Daoy (cell line): ENCODE measurements around the gene PCDHA12. TPM values are rescaled to one million over a fixed set of nuclear protein-coding genes. Genes with fewer than 3 reads are reported as not detected.
"Not testable (repeated sequence)": the region's sequence is repeated elsewhere in the genome, so short reads cannot be mapped to it uniquely, and the experiment has no call there.

Experiments used
- DNase-seq: peaks from one replicate; pipeline ENCODE4 v3.0.0-alpha.2; 2015; ENCODE audit warnings: low read depth
- total RNA-seq: library from RNA; depleted of rRNA; stranded (reverse); fragments of >200 nt; shearing (Covaris generic); gene quantifications from 2 replicates; pipeline ENCODE4 v1.2.3, GENCODE V29; 2014

The PCDHA12 gene
- total RNA-seq, 1 experiment from 2014 or later, result 0.69 TPM

DNA sequence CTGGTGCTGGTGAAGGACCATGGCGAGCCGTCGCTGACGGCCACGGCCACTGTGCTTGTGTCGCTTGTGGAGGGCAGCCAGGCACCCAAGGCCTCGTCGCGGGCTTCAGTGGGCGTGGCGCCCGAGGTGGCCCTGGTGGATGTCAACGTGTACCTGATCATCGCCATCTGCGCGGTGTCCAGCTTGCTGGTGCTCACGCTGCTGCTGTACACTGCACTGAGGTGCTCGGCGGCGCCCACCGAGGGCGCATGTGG is 17.2 kb upstream of the PCDHA12 start:
- DNase-seq, result no peak

DNA sequence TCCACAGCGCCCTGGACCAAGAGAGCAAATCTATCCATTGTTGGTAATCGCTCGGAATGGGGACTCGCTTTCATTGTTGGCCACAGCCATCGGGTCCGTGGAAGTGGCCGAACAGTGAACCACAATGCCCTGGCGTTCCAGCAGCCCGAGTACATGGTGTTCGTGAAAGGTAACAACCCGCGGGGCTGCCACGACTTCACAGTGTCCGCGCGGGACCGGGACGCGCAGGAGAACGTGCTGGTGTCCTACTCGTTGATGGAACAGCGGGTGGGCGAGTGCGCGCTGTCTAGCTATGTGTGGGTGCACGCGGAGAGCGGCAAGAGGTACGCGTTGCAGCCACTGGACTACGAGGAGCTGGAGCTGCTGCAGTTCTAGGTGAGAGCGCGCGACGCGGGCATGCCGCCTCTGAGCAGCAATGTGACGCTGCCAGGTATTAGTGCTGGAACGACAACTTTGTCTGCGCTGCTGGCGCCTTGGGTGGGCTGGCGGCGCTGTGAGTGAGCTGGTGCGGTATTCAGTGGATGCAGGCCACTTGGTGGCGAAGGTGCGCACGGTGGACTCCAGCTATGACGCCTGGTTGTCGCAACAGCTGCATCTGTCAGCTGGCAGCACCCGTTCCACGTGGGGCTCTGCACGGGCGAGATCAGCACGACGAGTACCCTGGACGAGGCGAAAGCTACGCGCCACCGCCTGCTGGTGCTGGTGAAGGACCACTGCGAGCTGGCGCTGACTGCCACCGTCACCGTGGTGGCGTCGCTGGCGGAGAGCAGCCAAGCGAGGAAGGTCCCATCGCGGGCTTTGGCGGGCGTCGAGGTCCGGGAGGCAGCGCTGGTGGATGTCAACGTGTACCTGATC is 12.4 kb upstream of the PCDHA12 start:
- no peak for DNase-seq

GRCh38 chr5:140868721-140869554 is 6.2 kb upstream of the PCDHA12 start, which contains the start of gene PCDHA11:
TSS of gene PCDHA11 (plus strand) at chr5:140868957. CDS start at chr5:140869104, 147 bp downstream.
- peak; percentile 50 for DNase-seq

DNA sequence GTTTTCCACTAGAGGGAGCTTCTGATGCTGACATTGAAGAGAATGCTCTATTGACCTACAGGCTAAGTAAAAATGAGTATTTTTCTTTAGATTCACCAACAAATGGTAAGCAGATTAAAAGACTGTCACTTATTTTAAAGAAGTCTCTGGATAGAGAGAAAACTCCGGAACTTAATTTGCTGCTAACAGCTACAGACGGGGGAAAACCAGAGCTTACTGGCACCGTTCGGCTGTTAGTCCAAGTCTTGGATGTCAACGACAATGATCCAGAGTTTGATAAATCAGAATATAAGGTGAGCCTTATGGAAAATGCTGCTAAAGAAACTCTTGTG is 5.6 kb upstream of the PCDHA12 start:
- no peak for DNase-seq

DNA sequence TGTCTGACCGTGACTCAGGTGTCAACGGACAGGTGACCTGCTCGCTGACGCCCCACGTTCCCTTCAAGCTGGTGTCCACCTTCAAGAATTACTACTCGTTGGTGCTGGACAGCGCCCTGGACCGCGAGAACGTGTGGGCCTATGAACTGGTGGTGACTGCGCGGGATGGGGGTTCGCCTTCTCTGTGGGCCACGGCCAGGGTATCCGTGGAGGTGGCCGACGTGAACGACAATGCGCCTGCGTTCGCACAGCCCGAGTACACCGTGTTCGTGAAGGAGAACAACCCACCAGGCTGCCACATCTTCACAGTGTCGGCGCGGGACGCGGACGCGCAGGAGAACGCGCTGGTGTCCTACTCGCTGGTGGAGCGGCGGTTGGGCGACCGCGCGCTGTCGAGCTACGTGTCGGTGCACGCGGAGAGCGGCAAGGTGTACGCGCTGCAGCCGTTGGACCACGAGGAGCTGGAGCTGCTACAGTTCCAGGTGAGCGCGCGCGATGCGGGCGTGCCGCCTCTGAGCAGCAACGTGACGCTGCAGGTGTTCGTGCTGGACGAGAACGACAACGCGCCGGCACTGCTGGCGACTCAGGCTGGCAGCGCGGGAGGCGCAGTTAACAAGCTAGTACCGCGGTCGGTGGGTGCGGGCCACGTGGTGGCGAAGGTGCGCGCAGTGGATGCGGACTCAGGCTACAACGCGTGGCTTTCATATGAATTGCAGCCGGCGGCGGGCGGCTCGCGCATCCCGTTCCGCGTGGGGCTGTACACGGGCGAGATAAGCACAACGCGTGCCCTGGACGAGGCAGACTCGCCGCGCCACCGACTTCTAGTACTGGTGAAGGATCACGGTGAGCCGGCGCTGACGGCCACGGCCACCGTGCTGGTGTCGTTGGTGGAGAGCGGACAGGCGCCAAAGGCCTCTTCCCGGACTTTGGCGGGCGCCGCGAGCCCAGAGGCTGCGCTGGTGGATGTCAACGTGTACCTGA is 4.6 kb upstream of the PCDHA12 start:
- no peak for DNase-seq

GRCh38 chr5:140876541-140877261 is 1.6 kb downstream of the PCDHA12 start:
- not testable (repeated sequence) for DNase-seq

- DNase-seq, result no peak
Observed at GRCh38 chr5:140877262-140877581, 2.1 kb downstream of the PCDHA12 start.

- no peak for DNase-seq
Observed at GRCh38 chr5:140881889-140882590, 6.9 kb downstream of the PCDHA12 start, which contains the start of gene PCDHA13. TSS of gene PCDHA13 (plus strand) at chr5:140882124. CDS start at chr5:140882269, 145 bp downstream.

GRCh38 chr5:140882591-140882899 is 7.4 kb downstream of the PCDHA12 start:
- no peak for DNase-seq

DNA sequence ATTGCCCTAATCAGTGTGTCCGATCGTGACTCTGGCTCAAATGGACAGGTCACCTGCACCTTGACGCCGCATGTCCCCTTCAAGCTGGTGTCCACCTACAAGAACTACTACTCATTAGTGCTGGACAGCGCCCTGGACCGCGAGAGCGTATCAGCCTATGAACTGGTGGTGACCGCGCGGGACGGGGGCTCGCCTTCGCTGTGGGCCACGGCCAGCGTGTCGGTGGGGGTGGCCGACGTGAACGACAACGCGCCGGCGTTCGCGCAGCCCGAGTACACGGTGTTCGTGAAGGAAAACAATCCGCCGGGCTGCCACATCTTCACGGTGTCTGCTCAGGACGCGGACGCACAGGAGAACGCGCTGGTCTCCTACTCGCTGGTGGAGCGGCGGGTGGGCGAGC is 8.3 kb downstream of the PCDHA12 start:
- DNase-seq, result no peak

GRCh38 chr5:140883927-140884697 is 9.0 kb downstream of the PCDHA12 start:
- no peak for DNase-seq

DNA sequence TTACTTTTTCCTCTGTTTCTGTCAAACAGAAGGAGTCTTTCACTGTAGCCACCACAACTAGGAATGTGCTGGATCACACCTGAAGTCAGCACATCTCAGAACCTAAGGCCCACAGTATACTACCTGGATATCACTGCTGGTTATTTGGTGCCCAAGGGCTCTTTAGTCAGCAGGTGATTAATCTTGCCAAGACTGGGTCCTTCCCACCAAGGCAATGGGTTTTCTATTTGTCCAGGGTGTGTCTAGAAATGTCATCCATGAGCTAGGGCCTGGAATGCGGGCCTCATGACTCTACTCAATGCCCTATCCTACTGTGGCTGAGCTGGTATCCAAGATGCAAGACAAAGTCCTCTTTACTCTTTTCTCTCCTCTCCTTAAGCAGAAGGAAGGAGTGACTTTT is 41.2 kb downstream of the PCDHA12 start:
- no peak for DNase-seq

- no peak for DNase-seq
Observed at GRCh38 chr5:140923601-140924000, 48.5 kb downstream of the PCDHA12 start.

- no peak for DNase-seq
Observed at GRCh38 chr5:140925806-140926442, 50.8 kb downstream of the PCDHA12 start, which contains the start of gene PCDHAC1. TSS of gene PCDHAC1 (plus strand) at chr5:140926299. CDS start at chr5:140926893, 594 bp downstream.

DNA sequence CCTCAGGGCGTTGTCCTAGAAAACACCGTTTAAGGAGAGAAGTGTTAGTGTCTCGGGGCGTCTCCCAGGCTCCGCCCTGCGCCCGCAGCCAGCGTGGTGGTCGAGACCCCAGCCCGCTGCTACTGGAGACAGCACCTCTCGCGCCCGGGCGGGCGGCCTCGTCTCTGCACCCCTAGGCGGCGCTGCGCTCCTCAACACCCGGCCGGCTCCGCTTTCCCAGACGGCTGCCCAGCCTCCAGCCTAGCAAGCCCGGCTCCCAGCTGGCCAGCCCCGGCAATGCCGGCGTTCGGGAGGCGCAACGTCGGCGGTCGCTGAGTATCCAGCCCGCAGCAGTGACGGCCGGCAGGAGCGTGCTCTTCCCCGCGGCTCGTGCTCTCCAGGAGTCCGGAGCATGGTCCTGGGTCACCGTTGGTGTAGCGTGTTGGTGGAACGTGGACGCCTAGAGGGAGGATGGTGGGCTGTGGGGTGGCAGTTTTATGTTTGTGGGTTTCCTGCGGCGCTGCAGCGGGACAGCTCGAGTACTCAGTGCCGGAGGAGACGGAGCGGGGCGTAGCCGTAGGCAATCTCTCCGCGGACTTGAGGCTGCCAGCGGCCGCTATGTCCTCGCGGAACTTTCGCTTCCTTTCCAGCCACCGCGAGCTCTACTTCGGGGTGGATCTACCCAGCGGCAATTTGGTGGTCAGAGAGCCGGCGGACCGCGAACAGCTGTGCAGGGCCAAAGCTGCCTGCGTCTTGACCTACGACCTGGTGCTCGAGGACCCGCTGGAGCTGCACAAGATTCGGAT is 51.5 kb downstream of the PCDHA12 start:
- DNase-seq, result peak; percentile 93

DNA sequence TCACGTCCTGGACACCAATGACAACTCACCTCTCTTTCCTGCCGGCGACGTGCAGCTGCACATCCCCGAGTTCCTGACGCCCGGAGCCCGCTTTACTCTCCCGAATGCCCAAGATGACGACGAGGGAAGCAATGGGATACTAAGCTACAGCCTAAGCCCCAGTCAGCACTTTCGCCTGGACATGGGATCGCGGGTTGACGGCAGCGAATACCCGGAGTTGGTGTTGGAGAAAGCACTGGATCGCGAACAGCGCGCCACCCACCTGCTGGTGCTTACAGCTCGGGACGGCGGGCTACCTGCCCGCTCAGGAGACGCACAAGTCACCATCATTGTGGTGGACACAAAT is 52.1 kb downstream of the PCDHA12 start:
- no peak for DNase-seq
